ENCODE measurements around the gene CUX1.

DNA sequence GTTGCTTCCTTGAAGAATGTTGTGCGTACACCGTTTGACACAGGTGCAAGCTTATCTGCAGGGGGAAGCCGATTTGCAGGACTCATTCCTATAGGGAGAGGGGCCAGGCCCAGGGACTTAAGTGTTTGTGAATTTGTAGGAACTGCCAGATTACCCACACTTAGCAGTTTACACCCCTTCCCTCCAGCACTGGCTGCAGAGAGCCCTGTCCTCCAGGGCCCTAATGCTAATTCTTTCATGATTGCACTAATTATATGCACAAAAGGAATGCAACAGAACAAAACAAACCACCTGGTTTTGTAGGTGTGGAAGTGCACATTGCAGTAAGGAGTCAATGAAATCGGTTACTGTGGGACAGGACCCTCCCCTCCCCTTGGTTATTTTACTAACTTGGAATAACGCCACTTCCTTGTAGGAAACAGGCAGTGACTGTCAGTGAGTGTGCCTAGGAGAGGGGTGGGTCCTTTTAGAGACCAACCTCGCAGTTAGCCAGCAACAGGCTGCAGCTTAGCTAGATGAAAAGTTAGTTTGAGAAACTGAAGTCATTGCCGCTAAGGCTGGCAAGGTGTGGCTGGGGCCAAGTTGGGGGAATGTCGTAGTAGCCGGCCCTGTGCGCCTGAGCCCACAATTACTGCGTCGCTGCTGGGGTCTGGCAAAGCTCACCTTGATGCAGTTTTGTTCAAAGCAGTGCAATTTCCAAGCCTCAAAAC lies 60.6 kb downstream of the CUX1 start:
- TF ChIP-seq, protein P1, sequence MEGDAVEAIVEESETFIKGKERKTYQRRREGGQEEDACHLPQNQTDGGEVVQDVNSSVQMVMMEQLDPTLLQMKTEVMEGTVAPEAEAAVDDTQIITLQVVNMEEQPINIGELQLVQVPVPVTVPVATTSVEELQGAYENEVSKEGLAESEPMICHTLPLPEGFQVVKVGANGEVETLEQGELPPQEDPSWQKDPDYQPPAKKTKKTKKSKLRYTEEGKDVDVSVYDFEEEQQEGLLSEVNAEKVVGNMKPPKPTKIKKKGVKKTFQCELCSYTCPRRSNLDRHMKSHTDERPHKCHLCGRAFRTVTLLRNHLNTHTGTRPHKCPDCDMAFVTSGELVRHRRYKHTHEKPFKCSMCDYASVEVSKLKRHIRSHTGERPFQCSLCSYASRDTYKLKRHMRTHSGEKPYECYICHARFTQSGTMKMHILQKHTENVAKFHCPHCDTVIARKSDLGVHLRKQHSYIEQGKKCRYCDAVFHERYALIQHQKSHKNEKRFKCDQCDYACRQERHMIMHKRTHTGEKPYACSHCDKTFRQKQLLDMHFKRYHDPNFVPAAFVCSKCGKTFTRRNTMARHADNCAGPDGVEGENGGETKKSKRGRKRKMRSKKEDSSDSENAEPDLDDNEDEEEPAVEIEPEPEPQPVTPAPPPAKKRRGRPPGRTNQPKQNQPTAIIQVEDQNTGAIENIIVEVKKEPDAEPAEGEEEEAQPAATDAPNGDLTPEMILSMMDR (IDR thresholded peaks at IDR 0.05): no peak
- TF ChIP-seq POLR2A (IDR thresholded peaks at IDR 0.05): no peak
